Heart left ventricle (tissue), 13 donors: ENCODE results near the gene B4GALNT4.

Source experiments
- CTCF ChIP-seq, 12 donors: fragments of 200-600 bp; sonication (generic) in 4 of 12; IDR thresholded peaks; one replicate each; pipeline versions ENCODE4 v1.5.0 to v1.8.0; 2018 to 2022; ENCODE audit warnings: antibody characterized with exemption in 12 of 12, mild to moderate bottlenecking in 5 of 12
- POLR2A ChIP-seq, 2 donors: fragments of 450-650 bp; IDR thresholded peaks; one replicate each; pipeline ENCODE4 v1.6.1; 2017; ENCODE audit warnings: antibody characterized with exemption in 2 of 2, mild to moderate bottlenecking in 2 of 2, moderate library complexity in 2 of 2
- donor health status: ischemic (EF 13 %, LVEDD 7.1; RV severe dilation, severe dysfunction).
- donor health status: DM: no; HTN: yes; CAD: no.
- donor health status: DM: no; HTN: no; CAD: no.
- donor health status: ischemic (EF 25% LVEDD 6.9; RV normal size, moderate dysfunction).
- donor health status: ischemic (EF 25% LVEDD 5.7; RV mildly dilated, moderate dysfunction).
- donor health status: ischemic (EF 35%, LVEDD 5.7; RV mildly dilated, moderate dysfunction).
- donor health status: nonischemic (EF 11% LVEDD 7.7; RV severe dilation, severe dysfunction).
- donor health status: DM: yes; HTN: yes; CAD: no.
- donor health status: PGD.
- donor health status: ischemic (EF 29% LVEDD 5.4; RV normal size, mild dysfunction).
- donor health status: nonischemic (EF 23%, LVEDD 6.1; RV moderate dilation, normal function).

DNA sequence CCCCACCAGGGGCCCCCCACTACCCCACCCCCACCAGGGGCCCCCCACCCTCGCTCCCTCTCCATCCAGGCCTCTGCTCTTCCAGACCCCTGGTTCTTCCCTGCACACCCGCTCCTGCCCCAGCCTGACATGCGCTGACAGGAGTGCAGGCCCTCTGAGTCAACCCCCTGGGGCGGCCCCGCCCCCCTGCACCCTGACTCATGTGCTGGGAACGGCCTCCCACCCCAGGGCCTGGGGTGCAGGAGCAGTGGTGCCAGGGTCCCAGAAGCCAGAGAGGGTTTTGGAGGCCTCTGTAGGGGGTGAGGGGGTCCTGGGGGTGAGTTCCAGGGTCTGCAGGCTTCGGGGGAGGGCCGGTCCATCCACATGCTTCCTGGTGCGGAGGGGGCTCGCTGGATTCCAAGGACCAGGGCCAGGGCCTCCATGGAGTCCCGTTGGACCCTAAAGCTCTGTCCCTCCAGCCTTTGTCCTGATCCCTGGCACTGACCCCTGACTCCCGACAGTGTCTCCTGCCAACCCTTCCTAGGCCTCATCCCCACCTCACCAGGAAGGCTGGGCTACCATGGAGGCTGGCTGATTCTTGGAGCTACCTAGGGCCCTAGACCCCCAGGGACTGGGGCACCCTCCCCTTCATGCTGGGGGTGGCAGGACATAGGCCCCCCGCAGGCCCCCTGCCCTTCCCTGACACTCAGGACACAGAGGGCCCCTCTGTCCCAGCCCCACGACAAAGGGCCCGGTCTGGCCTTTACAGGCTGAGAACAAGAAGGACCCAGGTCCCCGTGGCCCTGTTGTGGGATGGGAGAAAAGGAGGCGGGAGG is 24.1 kb downstream of the B4GALNT4 start:
- TF ChIP-seq CTCF (IDR thresholded peaks at IDR 0.05) (no peak), POLR2A (IDR thresholded peaks at IDR 0.05) (no peak)
